GM23248 (cell line): ENCODE data around the gene HOXC5. TPM values are rescaled to one million over a fixed set of nuclear protein-coding genes. Genes with fewer than 3 reads are reported as not detected.
"Not testable (repeated sequence)": the region's sequence is repeated elsewhere in the genome, so short reads cannot be mapped to it uniquely, and the experiment has no call there.

Experiments used
- DNase-seq: peaks from one replicate; pipeline ENCODE4 v3.0.0-alpha.2; 2015
- H2AFZ ChIP-seq: fragments of 200-600 bp; sonication (generic); 2 replicates; pipeline ENCODE4 v1.6.1; 2016; ENCODE audit warnings: antibody characterized with exemption
- H3F3A ChIP-seq: fragments of 200-600 bp; sonication (generic); 2 replicates; pipeline ENCODE4 v1.6.1; 2016; ENCODE audit warnings: mild to moderate bottlenecking, antibody characterized with exemption, mixed run types; ENCODE audit not compliant: insufficient read depth
- H3K27ac ChIP-seq: fragments of 200-600 bp; sonication (generic); 2 replicates; pipeline ENCODE4 v1.5.1; 2016; ENCODE audit warnings: mild to moderate bottlenecking
- H3K27me3 ChIP-seq: fragments of 200-600 bp; sonication (generic); replicated peaks from 2 replicates; pipeline ENCODE4 v1.6.1; 2016; ENCODE audit warnings: mild to moderate bottlenecking; ENCODE audit not compliant: insufficient read depth
- H3K36me3 ChIP-seq: fragments of 200-600 bp; sonication (generic); 2 replicates; pipeline ENCODE4 v1.6.1; 2016; ENCODE audit warnings: low read depth, mild to moderate bottlenecking
- H3K4me1 ChIP-seq: fragments of 200-600 bp; sonication (generic); 2 replicates; pipeline ENCODE4 v1.6.1; 2016; ENCODE audit warnings: mild to moderate bottlenecking; ENCODE audit not compliant: insufficient read depth
- H3K4me2 ChIP-seq: fragments of 200-600 bp; sonication (generic); one replicate; pipeline ENCODE4 v1.6.1; 2016; ENCODE audit warnings: mild to moderate bottlenecking; ENCODE audit not compliant: unreplicated experiment
- H3K4me3 ChIP-seq: fragments of 200-600 bp; sonication (generic); 2 replicates; pipeline ENCODE4 v1.5.1; 2016; ENCODE audit warnings: mild to moderate bottlenecking
- H3K79me2 ChIP-seq: fragments of 200-600 bp; sonication (generic); 2 replicates; pipeline ENCODE4 v1.6.1; 2016; ENCODE audit warnings: mild to moderate bottlenecking; ENCODE audit not compliant: insufficient read depth
- H3K9ac ChIP-seq: fragments of 200-600 bp; sonication (generic); 2 replicates; pipeline ENCODE4 v1.6.1; 2016; ENCODE audit warnings: mild to moderate bottlenecking
- H3K9me2 ChIP-seq: fragments of 200-600 bp; sonication (generic); 2 replicates; pipeline ENCODE4 v1.6.1; 2016; ENCODE audit warnings: mixed run types, mild to moderate bottlenecking, moderate library complexity; ENCODE audit not compliant: insufficient read depth
- H3K9me3 ChIP-seq: fragments of 200-600 bp; sonication (generic); one replicate; pipeline ENCODE4 v1.6.1; 2017; ENCODE audit warnings: low read depth
- H4K20me1 ChIP-seq: fragments of 200-600 bp; sonication (generic); 2 replicates; pipeline ENCODE4 v1.6.0; 2016; ENCODE audit not compliant: insufficient read depth
- EZH2 ChIP-seq: fragments of 200-600 bp; sonication (generic); IDR thresholded peaks from 2 replicates; pipeline ENCODE4 v1.6.1; 2018; ENCODE audit warnings: antibody characterized with exemption, mild to moderate bottlenecking; ENCODE audit not compliant: insufficient read depth, poor library complexity, severe bottlenecking
- EZH2phosphoT487 ChIP-seq: fragments of 200-600 bp; sonication (generic); IDR thresholded peaks from 2 replicates; pipeline ENCODE4 v1.6.1; 2018; ENCODE audit warnings: antibody characterized with exemption, moderate library complexity, mild to moderate bottlenecking, low read depth; ENCODE audit not compliant: insufficient read depth
- WGBS, 2 experiments: methylation state at CpG; one replicate each; pipeline ENCODE4 v1.1.6; 2015 to 2017; ENCODE audit warnings: low lambda C conversion rate in 2 of 2, low coverage in 1 of 2; ENCODE audit errors: missing lambda C conversion rate in 2 of 2; 5-methylcytosine and 5-hydroxymethylcytosine counted together
- in situ Hi-C: fragments of 300-500 bp; cut with MboI; formaldehyde crosslinking; loops from 2 replicates; pipeline ENCODE4 v1.15.0; 2020
- microRNA counts: library from miRNA; unstranded; fragments of <30 nt; microRNA quantifications from one replicate; lab custom pipeline; 2016
- microRNA-seq: library from miRNA; unstranded; fragments of <30 nt; microRNA quantifications from one replicate; pipeline ENCODE4, GENCODE V29; 2016; ENCODE audit warnings: borderline number of aligned reads
- polyA plus RNA-seq: library from polyadenylated mRNA; unstranded; fragments of >200 nt; fragmentation: Nextera tagmentation; extraction: Ambion mirVana; gene quantifications from 2 replicates; pipeline ENCODE4 v1.2.1, GENCODE V29; 2016
- small RNA-seq: library from RNA; depleted of rRNA; stranded (forward); fragments of <200 nt; gene quantifications from one replicate; pipeline ENCODE3, GENCODE V24; 2014; ENCODE audit warnings: low read depth, low replicate concordance
- total RNA-seq: library from RNA; depleted of rRNA; stranded (reverse); fragments of >200 nt; shearing (Covaris generic); gene quantifications from 2 replicates; pipeline ENCODE4 v1.2.3, GENCODE V29; 2014; rRNA removed

The HOXC5 gene
- total and polyA plus RNA-seq, 2 experiments from 2014 or later, result 0.65 to 1.8 TPM

DNA sequence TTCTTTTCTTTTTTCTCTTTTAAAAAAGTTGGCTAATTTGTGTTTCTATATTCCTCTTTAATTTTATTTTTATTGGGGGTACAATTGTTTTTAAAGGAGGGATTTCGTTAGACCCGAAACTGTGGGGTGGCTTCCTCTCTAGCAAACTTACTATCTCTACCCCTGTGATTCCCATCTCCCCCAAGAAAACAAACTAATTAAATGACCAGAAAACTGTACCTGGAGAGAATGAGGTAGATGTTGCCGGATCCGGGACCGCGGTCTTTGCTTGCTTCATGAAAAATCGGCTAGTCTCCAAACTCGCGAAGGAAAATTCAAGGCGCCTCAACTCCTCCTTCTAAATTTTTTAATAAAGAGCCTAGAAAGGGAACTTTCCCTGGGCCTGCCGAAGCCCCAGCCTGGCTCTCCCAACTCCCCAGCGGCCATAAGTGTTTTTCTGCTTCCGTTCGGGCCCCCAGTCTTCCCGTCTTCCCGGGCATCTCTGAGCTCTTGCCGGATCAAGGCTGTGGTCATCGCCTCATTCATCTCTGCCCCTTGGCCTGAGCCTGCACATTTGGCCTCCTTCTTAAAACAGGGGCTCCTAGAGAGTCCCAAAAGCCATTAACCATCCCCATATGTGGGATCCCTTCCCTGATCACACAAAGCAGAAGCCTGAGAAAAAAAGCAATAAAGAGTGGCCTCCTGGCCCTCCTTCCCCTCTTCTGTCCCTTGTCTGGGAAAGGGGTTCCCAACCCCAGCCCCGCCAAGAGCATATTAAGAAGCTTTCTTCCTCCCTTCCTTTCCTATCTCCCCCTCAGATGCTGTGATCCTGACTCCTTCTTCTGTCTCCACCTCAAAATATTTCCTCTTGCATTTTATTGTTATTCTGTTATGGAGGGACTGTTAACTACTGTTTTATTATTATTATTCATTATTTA lies 47.4 kb downstream of the HOXC5 start:
- H3K27ac ChIP-seq, in situ Hi-C loops, H3K36me3 ChIP-seq, H4K20me1 ChIP-seq, H3K4me1 ChIP-seq, H3F3A ChIP-seq, H2AFZ ChIP-seq, H3K79me2 ChIP-seq, H3K9ac ChIP-seq, H3K9me2 ChIP-seq, H3K4me2 ChIP-seq, H3K4me3 ChIP-seq, DNase-seq, H3K9me3 ChIP-seq, H3K27me3 ChIP-seq: not testable (repeated sequence)
- WGBS, 2 experiments, result 89 to 90% methylated on average over 19 of the region's 19 CpGs

DNA sequence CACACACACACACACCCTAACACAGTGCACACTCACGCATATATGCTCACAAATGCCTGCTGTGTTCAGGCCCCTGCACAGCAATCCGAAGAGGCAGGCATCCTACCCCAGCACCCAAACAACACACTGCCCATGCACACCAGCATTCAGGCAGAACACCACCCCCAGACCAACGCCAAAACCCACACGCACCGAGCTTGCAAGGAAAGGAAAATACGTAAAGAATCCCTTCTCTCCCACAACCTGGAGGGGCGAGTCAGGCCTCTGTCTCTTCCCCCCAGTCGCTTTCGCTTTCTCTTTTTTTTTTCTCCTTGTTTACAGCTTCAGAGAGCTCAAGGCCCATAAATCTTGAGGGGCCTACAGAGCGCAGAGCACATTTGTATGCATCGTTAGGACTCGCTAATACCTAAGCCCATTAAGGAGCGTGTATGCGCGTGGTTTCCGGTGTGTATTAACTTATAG lies 48.2 kb downstream of the HOXC5 start:
- H3K9me2 ChIP-seq, H3K36me3 ChIP-seq, in situ Hi-C loops, H3K27ac ChIP-seq, H3F3A ChIP-seq, H3K4me3 ChIP-seq, H4K20me1 ChIP-seq, H2AFZ ChIP-seq, H3K27me3 ChIP-seq, DNase-seq, H3K79me2 ChIP-seq, H3K4me1 ChIP-seq, H3K4me2 ChIP-seq, H3K9me3 ChIP-seq, H3K9ac ChIP-seq: not testable (repeated sequence)
- 72 to 78% methylated on average over 14 to 16 of the region's 16 CpGs for WGBS, 2 experiments

DNA sequence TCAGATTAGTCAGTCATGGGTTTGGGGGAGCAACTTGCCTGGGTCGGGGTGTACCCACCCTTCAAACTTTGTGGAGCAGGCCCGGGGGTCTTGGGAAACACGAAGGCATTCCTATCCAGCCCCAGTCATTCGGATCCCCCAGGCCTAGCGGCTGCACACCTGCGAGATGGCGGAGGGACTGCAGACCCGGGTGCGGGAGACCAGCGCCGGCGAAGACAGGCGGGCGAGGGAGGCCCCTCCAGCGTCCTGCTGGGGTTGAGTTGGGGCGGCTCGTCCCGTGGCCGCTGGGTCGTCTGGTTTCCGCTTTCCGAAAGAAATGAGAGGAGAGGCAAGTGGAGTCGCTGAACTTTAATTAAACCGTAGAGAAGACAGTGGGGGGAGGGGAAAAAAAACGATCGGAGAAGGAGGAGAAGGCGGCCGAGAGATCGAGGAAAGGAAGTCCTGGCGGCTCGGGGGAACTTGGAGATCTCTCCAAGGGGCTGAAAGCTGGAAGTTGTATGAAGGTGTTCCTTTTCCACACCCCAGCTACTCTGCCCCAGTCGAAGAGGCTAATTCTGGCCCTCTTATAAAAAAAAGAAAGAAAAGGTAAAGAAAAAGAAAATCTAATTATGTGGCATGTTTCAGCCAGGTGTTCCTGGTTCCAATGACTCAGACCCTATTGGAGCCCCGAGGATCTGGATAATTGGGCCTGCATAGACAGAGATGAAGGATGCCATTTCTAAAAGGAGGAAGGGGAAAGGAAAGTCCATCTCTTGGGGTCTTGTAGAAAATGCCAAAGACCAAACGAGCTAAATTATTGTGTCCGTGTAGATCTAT lies 48.9 kb downstream of the HOXC5 start:
- in situ Hi-C loops, H2AFZ ChIP-seq, H3K27ac ChIP-seq, H3K9me2 ChIP-seq, H3K27me3 ChIP-seq, H3K9ac ChIP-seq, H3K79me2 ChIP-seq, H3K4me1 ChIP-seq, H3K36me3 ChIP-seq, H3K4me3 ChIP-seq, H4K20me1 ChIP-seq, H3F3A ChIP-seq, DNase-seq, H3K4me2 ChIP-seq, H3K9me3 ChIP-seq: not testable (repeated sequence)
- 80 to 92% methylated on average over 31 to 35 of the region's 35 CpGs for WGBS, 2 experiments

DNA sequence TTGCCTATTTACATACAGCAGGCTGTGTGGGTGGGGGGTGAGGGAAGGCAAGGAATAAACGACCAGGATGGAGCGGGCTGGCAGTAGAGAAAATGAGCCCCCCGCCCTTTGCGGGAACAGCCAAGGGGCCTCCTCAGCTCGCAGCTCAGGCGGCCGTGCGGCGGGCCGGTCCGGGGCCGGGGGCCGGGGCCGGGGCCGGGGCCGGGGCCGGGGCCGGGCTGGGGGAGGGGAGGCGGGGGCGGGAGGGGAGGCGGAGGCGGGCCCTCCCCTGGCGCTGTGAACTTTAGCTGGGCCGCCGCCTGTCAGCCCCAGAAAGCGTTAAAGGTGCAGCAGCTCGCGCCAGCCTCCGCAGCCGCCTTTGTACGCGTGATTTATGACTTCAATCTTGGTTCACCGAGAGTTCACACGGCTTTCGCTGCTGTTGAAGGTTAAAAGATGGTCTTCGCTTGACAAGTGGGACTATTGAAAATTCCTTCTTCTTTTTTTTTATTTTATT lies 49.6 kb downstream of the HOXC5 start:
- Histone ChIP-seq H3K4me2 (no peak overlapping the region), H3K9me3 (no peaks in the 10 kb centered on the region), H3F3A (no peaks in the 10 kb centered on the region), H3K9ac (no peak overlapping the region), H3K36me3 (no peaks in the 10 kb centered on the region), H3K4me1 (no peaks in the 10 kb centered on the region), H2AFZ (no peak overlapping the region), H3K79me2 (no peaks in the 10 kb centered on the region), H3K9me2 (no peaks in the 10 kb centered on the region), H4K20me1 (no peaks in the 10 kb centered on the region), H3K27ac (no peak overlapping the region), H3K4me3 (no peak overlapping the region), H3K27me3 (peaks cover 8% of the 10 kb centered on the region; the same call in 1 of the 2 replicates)
- no peak for TF ChIP-seq EZH2phosphoT487
- no peak for TF ChIP-seq EZH2
- WGBS, 2 experiments, result 16 to 19% methylated on average over 25 to 33 of the region's 36 CpGs
- DNase-seq, result peak; percentile 13
- in situ Hi-C loops, result no loop called here

MicroRNAs encoded within 50 kb of the gene (microRNA counts, 767-probe panel; counts per million panel counts)
- microRNA hsa-miR-196a-5p (lab: Ali Mortazavi, UCI) (447 counts per million, percentile 86 among the panel's probes with 10 or more counts), microRNA hsa-miR-615-3p (lab: Ali Mortazavi, UCI) (447 counts per million, percentile 86 among the panel's probes with 10 or more counts), microRNA hsa-miR-615-5p (lab: Ali Mortazavi, UCI) (447 counts per million, percentile 86 among the panel's probes with 10 or more counts)

Small RNA genes within 50 kb of the gene (microRNA-seq; reads per million reads assigned to microRNA genes)
- gene MIR196A2 (3.6 reads per million), gene MIR615 (2,425 reads per million, percentile 85 among the genes with 10 or more reads in this experiment)

Small RNA genes within 50 kb of the gene (small RNA-seq; reads per million reads assigned to genes)
- gene HOXC5, result not detected
- not detected for gene MIR196A2
- 0.62 reads per million, percentile 11 among the genes with 10 or more reads in this experiment for gene MIR615

Other genes starting within 250 kb of the HOXC5 start
- not detected in 2 replicates for gene HOXC13, start 94.2 kb upstream of the HOXC5 start, total RNA-seq
- not detected in 2 replicates for gene HOXC13, start 94.2 kb upstream of the HOXC5 start, polyA plus RNA-seq
- gene HOXC12, start 78.1 kb upstream of the HOXC5 start, total RNA-seq, result not detected in 2 replicates
- not detected in 2 replicates for gene HOXC12, start 78.1 kb upstream of the HOXC5 start, polyA plus RNA-seq
- gene HOXC11, start 59.9 kb upstream of the HOXC5 start, total RNA-seq, result not detected in 2 replicates
- not detected in 2 replicates for gene HOXC11, start 59.9 kb upstream of the HOXC5 start, polyA plus RNA-seq
- not detected in 2 replicates for gene HOTAIR, start 58.1 kb upstream of the HOXC5 start, total RNA-seq
- not detected in 2 replicates for gene HOTAIR, start 58.1 kb upstream of the HOXC5 start, polyA plus RNA-seq
- not detected in 2 replicates for gene HOXC10, start 47.9 kb upstream of the HOXC5 start, total RNA-seq
- not detected in 2 replicates for gene HOXC10, start 47.9 kb upstream of the HOXC5 start, polyA plus RNA-seq
- gene HOXC9, start 32.9 kb upstream of the HOXC5 start, total RNA-seq, result 2.5 and 3.7 TPM in 2 replicates
- 5.5 and 6.0 TPM in 2 replicates for gene HOXC9, start 32.9 kb upstream of the HOXC5 start, polyA plus RNA-seq
- gene HOXC8, start 24.1 kb upstream of the HOXC5 start, total RNA-seq, result 3.8 and 11.3 TPM in 2 replicates
- gene HOXC8, start 24.1 kb upstream of the HOXC5 start, polyA plus RNA-seq, result 16.7 and 20.8 TPM in 2 replicates
- gene HOXC6, start 4.6 kb upstream of the HOXC5 start, total RNA-seq, result 3.6 and 4.9 TPM in 2 replicates
- 19.9 and 20.5 TPM in 2 replicates for gene HOXC6, start 4.6 kb upstream of the HOXC5 start, polyA plus RNA-seq
- gene HOXC4, start 20.8 kb downstream of the HOXC5 start, total RNA-seq, result 2.2 and 3.4 TPM in 2 replicates
- 2.3 and 3.1 TPM in 2 replicates for gene HOXC4, start 20.8 kb downstream of the HOXC5 start, polyA plus RNA-seq
- gene SMUG1, start 155.9 kb downstream of the HOXC5 start, total RNA-seq, result 34.5 and 38.2 TPM in 2 replicates
- gene SMUG1, start 155.9 kb downstream of the HOXC5 start, polyA plus RNA-seq, result 48.5 and 49.5 TPM in 2 replicates
- 36.7 and 37.6 TPM in 2 replicates for gene CBX5, start 247.1 kb downstream of the HOXC5 start, total RNA-seq
- gene CBX5, start 247.1 kb downstream of the HOXC5 start, polyA plus RNA-seq, result 29.6 TPM in 2 replicates
- 217 and 226 TPM in 2 replicates for gene HNRNPA1, start 247.7 kb downstream of the HOXC5 start, total RNA-seq
- 346 and 351 TPM in 2 replicates for gene HNRNPA1, start 247.7 kb downstream of the HOXC5 start, polyA plus RNA-seq